Endothelial cell (in vitro differentiated cells): ENCODE data around the gene DYDC1. TPM values are rescaled to one million over a fixed set of nuclear protein-coding genes. Genes with fewer than 3 reads are reported as not detected.

ENCODE experiments used
- DNase-seq: peaks from one replicate; pipeline ENCODE4 v3.0.0; 2021; ENCODE audit warnings: low spot score
- H3K27ac Mint-ChIP-seq: one replicate; pipeline ENCODE4 v1.8.0; 2021; ENCODE audit warnings: mixed read lengths, inconsistent platforms; ENCODE audit not compliant: unreplicated experiment
- H3K27me3 Mint-ChIP-seq: one replicate; pipeline ENCODE4 v1.8.0; 2021; ENCODE audit warnings: mild to moderate bottlenecking, moderate library complexity, mixed read lengths, inconsistent platforms; ENCODE audit not compliant: unreplicated experiment
- H3K36me3 Mint-ChIP-seq: one replicate; pipeline ENCODE4 v1.8.0; 2021; ENCODE audit warnings: mild to moderate bottlenecking, low read depth, mixed read lengths, inconsistent platforms; ENCODE audit not compliant: unreplicated experiment
- H3K4me1 Mint-ChIP-seq: one replicate; pipeline ENCODE4 v1.8.0; 2021; ENCODE audit warnings: mild to moderate bottlenecking, mixed read lengths, inconsistent platforms; ENCODE audit not compliant: unreplicated experiment
- H3K4me3 Mint-ChIP-seq: one replicate; pipeline ENCODE4 v1.8.0; 2021; ENCODE audit warnings: mild to moderate bottlenecking, mixed read lengths, inconsistent platforms; ENCODE audit not compliant: unreplicated experiment
- H3K9me3 Mint-ChIP-seq: one replicate; pipeline ENCODE4 v1.8.0; 2021; ENCODE audit warnings: mixed read lengths, inconsistent platforms; ENCODE audit not compliant: unreplicated experiment
- total RNA-seq: library from RNA; stranded (reverse); fragmentation: NEBNext Ultra II Directional; extraction: Animal tissue kit (Norgen Biotek cat#: 25700); gene quantifications from one replicate; pipeline ENCODE4 v1.2.1, GENCODE V29; 2021; ENCODE audit not compliant: unreplicated experiment
- TF ChIP-seq, protein P1 (sequence below): fragments of 200-600 bp; sonication (generic); IDR thresholded peaks from one replicate; pipeline ENCODE4 v1.5.0; 2021; ENCODE audit warnings: antibody characterized with exemption; ENCODE audit not compliant: unreplicated experiment

The DYDC1 gene
- total RNA-seq, 1 donor from 2014 or later: not detected

GRCh38 chr10:80290474-80291220, 65.9 kb downstream of the DYDC1 start:
- Mint-ChIP-seq H3K27me3 (no peaks in the 10 kb centered on the region), H3K4me1 (no peaks in the 10 kb centered on the region), H3K27ac (no peak overlapping the region), H3K4me3 (no peak overlapping the region), H3K9me3 (no peaks in the 10 kb centered on the region), H3K36me3 (no peaks in the 10 kb centered on the region)
- TF ChIP-seq, protein P1, sequence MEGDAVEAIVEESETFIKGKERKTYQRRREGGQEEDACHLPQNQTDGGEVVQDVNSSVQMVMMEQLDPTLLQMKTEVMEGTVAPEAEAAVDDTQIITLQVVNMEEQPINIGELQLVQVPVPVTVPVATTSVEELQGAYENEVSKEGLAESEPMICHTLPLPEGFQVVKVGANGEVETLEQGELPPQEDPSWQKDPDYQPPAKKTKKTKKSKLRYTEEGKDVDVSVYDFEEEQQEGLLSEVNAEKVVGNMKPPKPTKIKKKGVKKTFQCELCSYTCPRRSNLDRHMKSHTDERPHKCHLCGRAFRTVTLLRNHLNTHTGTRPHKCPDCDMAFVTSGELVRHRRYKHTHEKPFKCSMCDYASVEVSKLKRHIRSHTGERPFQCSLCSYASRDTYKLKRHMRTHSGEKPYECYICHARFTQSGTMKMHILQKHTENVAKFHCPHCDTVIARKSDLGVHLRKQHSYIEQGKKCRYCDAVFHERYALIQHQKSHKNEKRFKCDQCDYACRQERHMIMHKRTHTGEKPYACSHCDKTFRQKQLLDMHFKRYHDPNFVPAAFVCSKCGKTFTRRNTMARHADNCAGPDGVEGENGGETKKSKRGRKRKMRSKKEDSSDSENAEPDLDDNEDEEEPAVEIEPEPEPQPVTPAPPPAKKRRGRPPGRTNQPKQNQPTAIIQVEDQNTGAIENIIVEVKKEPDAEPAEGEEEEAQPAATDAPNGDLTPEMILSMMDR: no peak
- DNase-seq: no peak

DNA sequence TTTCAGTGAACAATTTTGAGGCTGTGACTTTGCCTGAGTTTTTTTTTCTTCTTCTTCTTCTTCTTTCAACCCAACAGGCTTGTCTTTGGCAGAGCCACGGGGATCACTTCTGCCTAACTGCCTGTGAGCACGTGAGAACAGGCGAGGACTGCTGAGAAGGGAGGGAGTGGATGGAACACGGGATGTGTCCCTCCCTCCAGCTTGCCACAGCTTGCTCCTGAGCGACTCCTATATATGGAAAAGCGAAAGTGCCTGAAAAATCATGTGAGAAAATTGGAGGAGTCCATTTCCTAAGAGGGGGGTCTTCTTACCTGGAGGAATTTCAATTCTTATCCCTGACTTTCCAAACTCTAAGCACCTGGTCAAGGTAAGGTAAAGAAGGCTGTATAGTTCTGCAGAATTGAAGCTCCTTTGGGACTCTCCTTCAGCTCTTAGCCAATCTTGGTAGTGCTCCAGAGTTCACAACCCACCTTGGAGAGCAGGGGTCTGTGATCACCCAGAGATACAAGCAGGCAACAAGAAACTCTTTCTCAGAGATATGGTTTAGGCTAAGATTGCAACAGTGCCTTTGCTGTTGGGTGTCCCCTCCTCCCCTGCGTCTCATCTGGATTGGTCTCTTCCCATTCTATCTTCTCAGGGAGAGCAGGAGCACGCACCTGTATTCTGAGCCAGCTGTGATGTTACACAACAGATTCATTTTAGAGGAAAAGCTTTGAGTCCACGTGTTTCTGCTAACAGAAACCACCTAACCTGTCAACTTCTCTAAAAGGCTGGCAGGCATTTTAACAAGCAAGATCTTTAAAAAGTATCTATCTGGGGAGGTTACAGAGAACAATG, 66.9 kb downstream of the DYDC1 start, which contains the start of gene MAT1A:
Gene MAT1A, minus strand, starts transcription at position 208 of the 837 bp plus-strand sequence. CDS start 235 bp downstream, outside the sequence.
- no peak within 1 kb of the TSS for H3K4me3 Mint-ChIP-seq
- TF ChIP-seq, protein P1: no peak

DNA sequence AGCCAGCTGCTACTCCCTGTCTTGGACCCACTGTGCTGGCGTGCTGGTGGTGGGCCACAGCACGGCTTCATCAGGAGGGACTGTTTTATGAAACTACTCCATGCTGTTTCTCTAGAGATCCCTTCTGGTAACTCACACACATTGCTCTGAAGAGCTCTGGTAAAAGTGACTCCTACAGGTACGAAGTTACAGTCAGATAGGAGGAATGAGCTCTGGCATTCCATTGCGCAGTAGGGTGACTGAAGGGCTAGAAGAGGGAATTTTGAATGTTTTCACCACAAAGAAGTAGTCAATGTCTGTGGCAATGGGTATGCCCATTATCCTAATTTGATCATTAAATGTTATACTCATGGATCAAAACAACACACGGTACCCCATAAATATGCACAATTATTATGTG, 67.7 kb downstream of the DYDC1 start:
- H3K9me3 Mint-ChIP-seq: no peaks in the 10 kb centered on the region
- H3K27ac Mint-ChIP-seq: no peak overlapping the region
- DNase-seq: no peak
- TF ChIP-seq, protein P1: no peak
- no peaks in the 10 kb centered on the region for H3K4me1 Mint-ChIP-seq
- H3K36me3 Mint-ChIP-seq: no peaks in the 10 kb centered on the region
- no peak overlapping the region for H3K4me3 Mint-ChIP-seq
- H3K27me3 Mint-ChIP-seq: peaks cover 3% of the 10 kb centered on the region

More for the DNA sequence above, 66.9 kb downstream of the DYDC1 start, which contains the start of gene MAT1A:
- Mint-ChIP-seq H3K27ac (no peak within 1 kb of the TSS), H3K4me1 (no peaks in the 10 kb centered on the region), H3K36me3 (no peaks in the 10 kb centered on the region), H3K9me3 (no peaks in the 10 kb centered on the region), H3K27me3 (peaks cover 3% of the 10 kb centered on the region)
- DNase-seq: no peak

Other genes with a start within 250 kb of the DYDC1 start
- gene PLAC9, start 224.0 kb downstream of the DYDC1 start, total RNA-seq: not detected
- gene ANXA11, start 151.2 kb downstream of the DYDC1 start, total RNA-seq: 133 TPM
- 0.64 TPM for gene MAT1A, start 67.1 kb downstream of the DYDC1 start, total RNA-seq
- not detected for gene DYDC2, start within 50 bp of the DYDC1 start, total RNA-seq
- 147 TPM for gene PRXL2A, start 51.8 kb upstream of the DYDC1 start, total RNA-seq
- 147 TPM for gene TSPAN14, start 97.6 kb upstream of the DYDC1 start, total RNA-seq
- gene SH2D4B, start 181.1 kb upstream of the DYDC1 start, total RNA-seq: 0.23 TPM